Liver (tissue), 3 donors: ENCODE data around the gene NXN.
"Not testable (repeated sequence)": the region's sequence is repeated elsewhere in the genome, so short reads cannot be mapped to it uniquely, and the experiment has no call there.

Source experiments
- CTCF ChIP-seq: fragments of 150-350 bp; IDR thresholded peaks from 2 replicates; pipeline ENCODE4 v1.5.1; 2017; ENCODE audit warnings: improper control_type of control experiment, low read depth, low read length; ENCODE audit not compliant: missing input control
- FOXA1 ChIP-seq: IDR thresholded peaks from 2 replicates; pipeline ENCODE4 v1.6.1; 2016; ENCODE audit warnings: antibody characterized with exemption
- GABPA ChIP-seq, 2 donors: IDR thresholded peaks in 1 of 2; conservative IDR thresholded peaks in 1 of 2; 2 replicates each; pipeline ENCODE4 v1.6.1; 2016; ENCODE audit warnings: antibody characterized with exemption in 2 of 2, mild to moderate bottlenecking in 1 of 2, moderate library complexity in 1 of 2
- HNF4A ChIP-seq, 2 donors: conservative IDR thresholded peaks; 2 replicates each; pipeline ENCODE4 v1.6.1; 2016; ENCODE audit warnings: antibody characterized with exemption in 2 of 2, mild to moderate bottlenecking in 2 of 2
- MAX ChIP-seq: IDR thresholded peaks from 2 replicates; pipeline ENCODE4 v1.6.1; 2016; ENCODE audit warnings: antibody characterized with exemption
- RAD21 ChIP-seq, 2 donors: IDR thresholded peaks; 2 replicates each; pipeline ENCODE4 v1.6.1; 2016; ENCODE audit warnings: antibody characterized with exemption in 2 of 2, mild to moderate bottlenecking in 2 of 2
- SP1 ChIP-seq: IDR thresholded peaks from 2 replicates; pipeline ENCODE4 v1.6.1; 2018; ENCODE audit warnings: antibody characterized with exemption, mild to moderate bottlenecking
- TAF1 ChIP-seq: conservative IDR thresholded peaks from 2 replicates; pipeline ENCODE4 v1.6.1; 2016; ENCODE audit warnings: antibody characterized with exemption, mild to moderate bottlenecking
- YY1 ChIP-seq: IDR thresholded peaks from 2 replicates; pipeline ENCODE4 v1.6.1; 2016; ENCODE audit warnings: antibody characterized with exemption, mild to moderate bottlenecking
- TF ChIP-seq, protein P1 (sequence below): IDR thresholded peaks from 2 replicates; pipeline ENCODE4 v1.6.1; 2016; ENCODE audit warnings: antibody characterized with exemption
- TF ChIP-seq, protein P2 (sequence below): IDR thresholded peaks from 2 replicates; pipeline ENCODE4 v1.6.1; 2016; ENCODE audit warnings: antibody characterized with exemption
- donor health status: healthy.
- donor health status: healthy.

DNA sequence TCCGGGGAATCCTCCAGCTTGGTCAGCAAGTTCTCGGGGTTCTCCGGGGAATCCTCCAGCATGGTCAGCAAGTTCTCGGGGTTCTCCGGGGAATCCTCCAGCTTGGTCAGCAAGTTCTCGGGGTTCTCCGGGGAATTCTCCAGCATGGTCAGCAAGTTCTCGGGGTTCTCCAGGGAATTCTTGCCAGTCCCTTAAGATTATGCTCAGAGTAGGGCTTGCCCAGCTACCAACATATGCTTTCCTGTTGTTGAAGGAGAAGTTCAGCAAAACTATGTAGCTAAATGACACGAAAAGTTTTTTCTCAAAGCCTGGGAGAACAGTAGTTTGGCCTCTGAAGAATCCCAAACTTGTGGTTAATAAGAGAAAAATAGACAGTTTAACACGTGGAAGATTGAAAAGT lies 112.3 kb downstream of the NXN start:
- TF ChIP-seq CTCF; SP1; HNF4A (conservative IDR thresholded peaks at IDR 0.05); TAF1; MAX; RAD21 (IDR thresholded peaks at IDR 0.05); GABPA (IDR thresholded peaks at IDR 0.05 in 1 of 2, conservative IDR thresholded peaks at IDR 0.05 in 1 of 2); FOXA1; YY1: not testable (repeated sequence)
- TF ChIP-seq, protein P1, sequence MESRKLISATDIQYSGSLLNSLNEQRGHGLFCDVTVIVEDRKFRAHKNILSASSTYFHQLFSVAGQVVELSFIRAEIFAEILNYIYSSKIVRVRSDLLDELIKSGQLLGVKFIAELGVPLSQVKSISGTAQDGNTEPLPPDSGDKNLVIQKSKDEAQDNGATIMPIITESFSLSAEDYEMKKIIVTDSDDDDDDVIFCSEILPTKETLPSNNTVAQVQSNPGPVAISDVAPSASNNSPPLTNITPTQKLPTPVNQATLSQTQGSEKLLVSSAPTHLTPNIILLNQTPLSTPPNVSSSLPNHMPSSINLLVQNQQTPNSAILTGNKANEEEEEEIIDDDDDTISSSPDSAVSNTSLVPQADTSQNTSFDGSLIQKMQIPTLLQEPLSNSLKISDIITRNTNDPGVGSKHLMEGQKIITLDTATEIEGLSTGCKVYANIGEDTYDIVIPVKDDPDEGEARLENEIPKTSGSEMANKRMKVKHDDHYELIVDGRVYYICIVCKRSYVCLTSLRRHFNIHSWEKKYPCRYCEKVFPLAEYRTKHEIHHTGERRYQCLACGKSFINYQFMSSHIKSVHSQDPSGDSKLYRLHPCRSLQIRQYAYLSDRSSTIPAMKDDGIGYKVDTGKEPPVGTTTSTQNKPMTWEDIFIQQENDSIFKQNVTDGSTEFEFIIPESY: not testable (repeated sequence)
- TF ChIP-seq, protein P2, sequence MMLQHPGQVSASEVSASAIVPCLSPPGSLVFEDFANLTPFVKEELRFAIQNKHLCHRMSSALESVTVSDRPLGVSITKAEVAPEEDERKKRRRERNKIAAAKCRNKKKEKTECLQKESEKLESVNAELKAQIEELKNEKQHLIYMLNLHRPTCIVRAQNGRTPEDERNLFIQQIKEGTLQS: not testable (repeated sequence)
